Karpas-422 (cell line): ENCODE results near the gene CSHL1. TPM values are rescaled to one million over a fixed set of nuclear protein-coding genes. Genes with fewer than 3 reads are reported as not detected.
"Not testable (repeated sequence)": the region's sequence is repeated elsewhere in the genome, so short reads cannot be mapped to it uniquely, and the experiment has no call there.

Experiments
- DNase-seq: peaks from one replicate; pipeline ENCODE4 v3.0.0-alpha.2; 2015
- H2AFZ ChIP-seq: fragments of 200-600 bp; sonication (generic); 2 replicates; pipeline ENCODE4 v1.6.1; 2014; ENCODE audit warnings: antibody characterized with exemption, low read length, mixed read lengths
- H3K27ac ChIP-seq: fragments of 200-600 bp; sonication (generic); 2 replicates; pipeline ENCODE4 v1.5.1; 2014; ENCODE audit warnings: mild to moderate bottlenecking, low read length, moderate library complexity
- H3K27me3 ChIP-seq: fragments of 200-600 bp; sonication (generic); 2 replicates; pipeline ENCODE4 v1.6.1; 2014; ENCODE audit warnings: low read length, mixed read lengths
- H3K36me3 ChIP-seq: fragments of 200-600 bp; sonication (generic); 2 replicates; pipeline ENCODE4 v1.6.1; 2014; ENCODE audit warnings: low read length, mixed read lengths; ENCODE audit not compliant: insufficient read depth
- H3K4me1 ChIP-seq: fragments of 200-600 bp; sonication (generic); 2 replicates; pipeline ENCODE4 v1.6.1; 2014; ENCODE audit warnings: mild to moderate bottlenecking, low read length, mixed read lengths
- H3K4me2 ChIP-seq: fragments of 200-600 bp; sonication (generic); 2 replicates; pipeline ENCODE4 v1.6.1; 2014; ENCODE audit warnings: low read length, low read depth, mild to moderate bottlenecking; ENCODE audit not compliant: poor library complexity, severe bottlenecking
- H3K4me3 ChIP-seq: fragments of 200-600 bp; sonication (generic); 2 replicates; pipeline ENCODE4 v1.5.1; 2014; ENCODE audit warnings: mild to moderate bottlenecking, antibody characterized with exemption, low read length, mixed read lengths
- H3K79me2 ChIP-seq: fragments of 200-600 bp; sonication (generic); 2 replicates; pipeline ENCODE4 v1.6.1; 2014; ENCODE audit warnings: mild to moderate bottlenecking, low read length, mixed read lengths
- H3K9ac ChIP-seq: fragments of 200-600 bp; sonication (generic); 2 replicates; pipeline ENCODE4 v1.6.0; 2014; ENCODE audit warnings: low read length
- H3K9me2 ChIP-seq: fragments of 200-600 bp; sonication (generic), shearing (Covaris generic); replicated peaks from 2 replicates; pipeline ENCODE4 v1.6.0; 2014; ENCODE audit warnings: mild to moderate bottlenecking, low read length, moderate library complexity; ENCODE audit not compliant: insufficient read depth
- H3K9me3 ChIP-seq: fragments of 300-700, 200-600 bp; sonication (generic); 2 replicates; pipeline ENCODE4 v1.6.1; 2014; ENCODE audit warnings: low read length, mixed read lengths
- H4K20me1 ChIP-seq: fragments of 200-600 bp; sonication (generic); 2 replicates; pipeline ENCODE4 v1.6.1; 2014; ENCODE audit warnings: mild to moderate bottlenecking, antibody characterized with exemption, low read length, low read depth; ENCODE audit not compliant: insufficient read depth
- small RNA-seq: library from RNA; depleted of rRNA; stranded (forward); fragments of <200 nt; gene quantifications from one replicate; pipeline ENCODE3, GENCODE V24; 2014
- total RNA-seq: library from RNA; depleted of rRNA; stranded (reverse); fragments of >200 nt; shearing (Covaris generic); gene quantifications from 2 replicates; pipeline ENCODE4 v1.2.3, GENCODE V29; 2014; ENCODE audit warnings: low replicate concordance; rRNA removed

CSHL1 gene
- total RNA-seq, 1 experiment from 2014 or later, result not detected

GRCh38 chr17:63870292-63870665 is 40.8 kb downstream of the CSHL1 start:
- H3K27ac ChIP-seq, result not testable (repeated sequence)

GRCh38 chr17:63869491-63870291 is 41.4 kb downstream of the CSHL1 start:
- not testable (repeated sequence) for H3K36me3 ChIP-seq, H3K9me2 ChIP-seq, H3K27ac ChIP-seq, H3K9me3 ChIP-seq, H3K4me1 ChIP-seq, H3K4me3 ChIP-seq, H4K20me1 ChIP-seq, DNase-seq, H2AFZ ChIP-seq, H3K9ac ChIP-seq, H3K4me2 ChIP-seq, H3K79me2 ChIP-seq, H3K27me3 ChIP-seq

More at GRCh38 chr17:63870292-63870665, 40.8 kb downstream of the CSHL1 start:
- H3K9me2 ChIP-seq, H3K4me3 ChIP-seq, H3K9me3 ChIP-seq, H3K4me1 ChIP-seq, H3K9ac ChIP-seq, H3K4me2 ChIP-seq, H3K79me2 ChIP-seq, DNase-seq, H2AFZ ChIP-seq, H3K27me3 ChIP-seq, H3K36me3 ChIP-seq, H4K20me1 ChIP-seq: not testable (repeated sequence)

- H3K4me2 ChIP-seq, DNase-seq: not testable (repeated sequence)
Observed at GRCh38 chr17:63866625-63867024, 44.4 kb downstream of the CSHL1 start.

More at GRCh38 chr17:63866625-63867024, 44.4 kb downstream of the CSHL1 start:
- H3K4me3 ChIP-seq, H3K9ac ChIP-seq, H3K27ac ChIP-seq, H3K27me3 ChIP-seq, H3K79me2 ChIP-seq, H3K9me3 ChIP-seq, H4K20me1 ChIP-seq, H2AFZ ChIP-seq, H3K9me2 ChIP-seq, H3K4me1 ChIP-seq, H3K36me3 ChIP-seq: not testable (repeated sequence)

Small RNA genes lying within 50 kb of the gene (small RNA-seq; reads per million reads assigned to genes)
- gene AC040958.1 (not detected), gene AC127029.1 (not detected), gene GH1 (not detected)

Other genes starting within 250 kb of the CSHL1 start
- 200 and 538 TPM in 2 replicates for gene LIMD2, start 211.1 kb downstream of the CSHL1 start, total RNA-seq
- gene STRADA, start 169.5 kb downstream of the CSHL1 start, total RNA-seq, result 25.8 and 27.5 TPM in 2 replicates
- gene CCDC47, start 137.7 kb downstream of the CSHL1 start, total RNA-seq, result 28.0 and 35.9 TPM in 2 replicates
- gene DDX42, start 137.1 kb downstream of the CSHL1 start, total RNA-seq, result 76.5 and 77.6 TPM in 2 replicates
- 26.9 and 49.1 TPM in 2 replicates for gene PSMC5, start 83.8 kb downstream of the CSHL1 start, total RNA-seq
- gene FTSJ3, start 83.6 kb downstream of the CSHL1 start, total RNA-seq, result 30.7 and 39.5 TPM in 2 replicates
- 103 and 143 TPM in 2 replicates for gene SMARCD2, start 68.6 kb downstream of the CSHL1 start, total RNA-seq
- gene CSH2, start 37.6 kb downstream of the CSHL1 start, total RNA-seq, result not detected in 2 replicates
- not detected in 2 replicates for gene GH2, start 29.3 kb downstream of the CSHL1 start, total RNA-seq
- gene CSH1, start 14.7 kb downstream of the CSHL1 start, total RNA-seq, result not detected in 2 replicates
- not detected in 2 replicates for gene GH1, start 7.6 kb upstream of the CSHL1 start, total RNA-seq
- 545 and 1,164 TPM in 2 replicates for gene CD79B, start 21.1 kb upstream of the CSHL1 start, total RNA-seq
- gene SCN4A, start 61.7 kb upstream of the CSHL1 start, total RNA-seq, result under 0.01 and 0.07 TPM in 2 replicates
- not detected in 2 replicates for gene PRR29, start 87.1 kb upstream of the CSHL1 start, total RNA-seq
- gene ICAM2, start 109.4 kb upstream of the CSHL1 start, total RNA-seq, result 4.4 and 12.1 TPM in 2 replicates
- 1.9 and 10.9 TPM in 2 replicates for gene ERN1, start 218.9 kb upstream of the CSHL1 start, total RNA-seq